Hepatocyte (in vitro differentiated cells): ENCODE results near the gene GAP43.

Experiments used
- EZH2phosphoT487 ChIP-seq: fragments of 200-600 bp; sonication (generic); IDR thresholded peaks from one replicate; pipeline ENCODE4 v1.6.1; 2018; ENCODE audit warnings: antibody characterized with exemption, mild to moderate bottlenecking, low read depth, moderate library complexity; ENCODE audit not compliant: unreplicated experiment, severe bottlenecking
- TF ChIP-seq, protein P1 (sequence below): fragments of 200-600 bp; sonication (generic); IDR thresholded peaks from 2 replicates; pipeline ENCODE4 v1.5.1; 2016; ENCODE audit warnings: antibody characterized with exemption, mild to moderate bottlenecking; ENCODE audit not compliant: poor library complexity

DNA sequence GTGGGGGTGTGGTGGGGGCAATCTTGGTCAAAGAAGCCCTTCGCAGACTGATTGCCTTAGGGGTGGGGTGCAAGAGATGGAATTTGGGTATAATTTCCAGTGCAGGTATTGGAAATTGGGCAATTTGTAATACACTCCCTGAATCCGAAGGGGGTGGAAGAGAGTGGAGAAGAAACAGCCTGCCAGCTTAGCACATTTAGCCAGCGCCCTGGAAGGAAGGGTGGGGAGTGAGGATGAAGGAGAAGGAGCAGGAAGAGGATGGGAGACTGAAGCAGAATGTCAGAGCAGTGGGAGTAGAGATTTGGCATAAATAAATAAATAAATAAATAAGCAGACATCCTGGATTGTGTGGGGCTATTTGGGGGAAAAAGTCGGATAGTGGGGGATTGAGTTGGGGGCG, 1.6 kb downstream of the GAP43 start:
- TF ChIP-seq, protein P1, sequence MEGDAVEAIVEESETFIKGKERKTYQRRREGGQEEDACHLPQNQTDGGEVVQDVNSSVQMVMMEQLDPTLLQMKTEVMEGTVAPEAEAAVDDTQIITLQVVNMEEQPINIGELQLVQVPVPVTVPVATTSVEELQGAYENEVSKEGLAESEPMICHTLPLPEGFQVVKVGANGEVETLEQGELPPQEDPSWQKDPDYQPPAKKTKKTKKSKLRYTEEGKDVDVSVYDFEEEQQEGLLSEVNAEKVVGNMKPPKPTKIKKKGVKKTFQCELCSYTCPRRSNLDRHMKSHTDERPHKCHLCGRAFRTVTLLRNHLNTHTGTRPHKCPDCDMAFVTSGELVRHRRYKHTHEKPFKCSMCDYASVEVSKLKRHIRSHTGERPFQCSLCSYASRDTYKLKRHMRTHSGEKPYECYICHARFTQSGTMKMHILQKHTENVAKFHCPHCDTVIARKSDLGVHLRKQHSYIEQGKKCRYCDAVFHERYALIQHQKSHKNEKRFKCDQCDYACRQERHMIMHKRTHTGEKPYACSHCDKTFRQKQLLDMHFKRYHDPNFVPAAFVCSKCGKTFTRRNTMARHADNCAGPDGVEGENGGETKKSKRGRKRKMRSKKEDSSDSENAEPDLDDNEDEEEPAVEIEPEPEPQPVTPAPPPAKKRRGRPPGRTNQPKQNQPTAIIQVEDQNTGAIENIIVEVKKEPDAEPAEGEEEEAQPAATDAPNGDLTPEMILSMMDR: no peak
- no peak for TF ChIP-seq EZH2phosphoT487
